GM12875 (cell line): ENCODE measurements around the gene CABLES2.

ENCODE experiments used
- H3K4me3 ChIP-seq: one replicate; pipeline ENCODE4 v1.5.1; 2011; ENCODE audit warnings: low read depth, low read length, control low read depth
- TF ChIP-seq, protein P1 (sequence below): IDR thresholded peaks from 2 replicates; pipeline ENCODE4 v1.5.1; 2011; ENCODE audit warnings: low read depth, mild to moderate bottlenecking, control low read depth, inconsistent platforms, low read length, moderate library complexity, borderline replicate concordance; ENCODE audit not compliant: insufficient read depth

The CABLES2 gene

DNA sequence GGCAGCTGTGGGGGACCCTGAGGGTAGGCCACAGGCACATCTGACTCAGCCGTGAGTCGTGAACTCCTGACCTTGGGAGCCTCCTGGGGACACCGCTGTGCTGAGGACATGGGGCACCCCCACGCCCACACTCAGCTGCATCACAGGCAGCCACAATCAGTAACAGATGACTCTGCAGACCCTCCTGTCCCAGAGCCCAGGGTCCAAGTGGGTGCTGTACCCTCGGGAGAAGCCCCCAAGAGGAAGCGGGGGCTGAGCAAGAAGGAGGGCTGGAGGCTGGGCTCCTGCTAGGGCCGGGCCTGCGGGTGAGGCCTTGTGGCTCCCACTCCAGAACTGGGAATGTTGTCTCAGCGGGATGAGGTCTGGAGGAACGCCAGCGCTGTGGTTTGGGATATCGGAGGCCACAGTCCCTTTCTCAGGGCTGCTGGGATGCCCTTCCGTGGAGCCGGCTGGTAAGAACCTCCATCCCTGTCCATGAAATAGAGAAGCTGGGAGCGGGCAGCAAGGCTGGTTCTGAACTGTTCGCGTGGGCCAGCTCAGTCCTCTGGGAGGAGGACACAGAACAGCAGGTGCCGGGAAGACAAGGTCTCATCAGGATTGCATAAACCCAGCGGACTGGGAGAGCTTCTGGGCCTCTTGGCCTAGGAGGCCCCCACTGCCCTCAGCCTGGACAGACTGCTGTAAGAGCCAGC is 36.8 kb downstream of the CABLES2 start:
- TF ChIP-seq, protein P1, sequence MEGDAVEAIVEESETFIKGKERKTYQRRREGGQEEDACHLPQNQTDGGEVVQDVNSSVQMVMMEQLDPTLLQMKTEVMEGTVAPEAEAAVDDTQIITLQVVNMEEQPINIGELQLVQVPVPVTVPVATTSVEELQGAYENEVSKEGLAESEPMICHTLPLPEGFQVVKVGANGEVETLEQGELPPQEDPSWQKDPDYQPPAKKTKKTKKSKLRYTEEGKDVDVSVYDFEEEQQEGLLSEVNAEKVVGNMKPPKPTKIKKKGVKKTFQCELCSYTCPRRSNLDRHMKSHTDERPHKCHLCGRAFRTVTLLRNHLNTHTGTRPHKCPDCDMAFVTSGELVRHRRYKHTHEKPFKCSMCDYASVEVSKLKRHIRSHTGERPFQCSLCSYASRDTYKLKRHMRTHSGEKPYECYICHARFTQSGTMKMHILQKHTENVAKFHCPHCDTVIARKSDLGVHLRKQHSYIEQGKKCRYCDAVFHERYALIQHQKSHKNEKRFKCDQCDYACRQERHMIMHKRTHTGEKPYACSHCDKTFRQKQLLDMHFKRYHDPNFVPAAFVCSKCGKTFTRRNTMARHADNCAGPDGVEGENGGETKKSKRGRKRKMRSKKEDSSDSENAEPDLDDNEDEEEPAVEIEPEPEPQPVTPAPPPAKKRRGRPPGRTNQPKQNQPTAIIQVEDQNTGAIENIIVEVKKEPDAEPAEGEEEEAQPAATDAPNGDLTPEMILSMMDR: no peak
- no peak overlapping the region for H3K4me3 ChIP-seq

DNA sequence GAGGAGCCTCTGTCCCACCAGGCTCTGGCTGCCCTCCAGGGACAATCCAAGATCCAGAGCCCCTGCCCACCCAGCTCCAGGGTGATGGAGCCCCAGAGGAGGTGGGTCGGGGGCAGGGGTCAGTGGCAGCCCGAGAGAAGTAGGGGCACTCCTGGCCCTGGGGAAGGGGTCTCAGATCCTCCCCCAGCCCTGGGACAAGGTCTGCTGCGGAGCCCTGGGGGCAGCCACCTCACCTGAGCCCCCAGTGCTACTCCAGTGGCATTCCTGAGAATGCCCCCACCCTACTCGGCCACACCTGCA is 37.3 kb downstream of the CABLES2 start:
- no peak overlapping the region for H3K4me3 ChIP-seq

DNA sequence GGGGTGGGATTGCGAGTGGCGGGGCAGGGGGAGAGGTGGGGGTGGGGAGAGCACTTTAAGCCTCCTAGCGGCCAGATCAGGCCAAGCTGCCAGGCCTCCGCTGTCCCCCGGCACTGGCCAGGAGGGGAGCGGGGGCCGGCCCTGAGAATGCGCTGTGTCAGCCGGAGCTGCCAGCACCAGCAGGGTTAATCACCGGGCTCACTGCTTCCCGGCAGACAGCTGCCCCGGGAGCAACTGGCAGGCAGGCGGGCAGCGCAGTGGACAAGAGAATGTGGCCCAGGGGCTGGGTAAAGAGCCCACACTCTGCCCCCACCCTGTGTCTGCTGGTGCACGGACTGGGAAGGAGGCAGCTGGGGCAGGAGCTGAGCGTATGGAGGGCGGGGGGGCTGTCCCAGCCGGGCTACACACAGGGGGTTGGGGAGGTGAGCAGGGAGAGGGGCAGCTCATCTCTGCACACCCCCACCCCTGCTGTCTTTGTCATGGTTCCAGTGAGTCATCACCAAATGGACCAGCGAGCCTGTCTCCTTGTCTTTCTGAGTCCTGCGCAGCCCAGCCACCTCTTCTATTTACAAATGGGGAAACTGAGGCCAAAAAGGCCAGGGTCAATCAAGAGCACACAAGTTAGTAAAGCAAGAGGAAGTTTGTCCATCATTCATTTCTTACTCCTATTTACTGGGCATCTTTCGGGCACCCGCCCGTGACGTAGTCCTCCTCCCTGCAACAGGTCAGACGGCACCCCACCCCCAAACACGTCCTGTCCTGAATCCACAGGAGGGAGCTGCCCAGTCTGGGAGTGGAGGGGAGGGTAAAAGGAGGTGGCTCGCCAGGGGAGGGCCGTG is 37.9 kb downstream of the CABLES2 start:
- H3K4me3 ChIP-seq: no peak overlapping the region
- TF ChIP-seq, protein P1: peak; percentile 42; the same call in 1 of the 2 replicates

More for the DNA sequence above, 37.3 kb downstream of the CABLES2 start:
- TF ChIP-seq, protein P1: no peak

DNA sequence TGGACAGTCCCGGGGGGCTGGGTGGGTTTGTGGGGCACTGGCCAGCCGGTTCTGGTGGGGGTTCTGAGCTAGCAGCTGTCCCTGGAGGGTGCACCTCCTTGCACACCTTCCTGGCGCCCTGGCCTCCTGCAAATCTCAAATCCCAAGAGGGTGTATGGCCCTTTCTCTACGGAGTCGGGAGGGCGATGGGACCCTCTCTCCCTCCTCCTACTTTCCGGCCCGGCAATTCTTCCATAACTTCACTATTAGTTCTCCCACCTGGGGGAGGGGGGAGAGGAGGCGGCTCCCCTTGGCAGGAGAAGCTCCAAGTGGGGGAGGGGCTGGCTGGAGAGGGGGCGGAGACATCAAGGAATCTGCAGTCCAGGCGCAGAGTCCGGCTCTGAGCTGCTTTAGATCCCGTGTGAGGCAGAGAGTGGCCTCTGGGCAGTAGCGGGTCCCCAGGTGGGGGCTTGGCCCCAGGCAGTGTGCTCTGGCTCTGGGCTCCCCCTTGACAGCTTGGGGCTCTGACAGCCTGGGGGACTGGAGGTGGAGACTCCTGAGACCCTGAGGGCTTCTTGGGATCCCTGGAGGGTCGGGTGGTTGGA is 38.6 kb downstream of the CABLES2 start:
- H3K4me3 ChIP-seq: no peak overlapping the region
- TF ChIP-seq, protein P1: no peak

DNA sequence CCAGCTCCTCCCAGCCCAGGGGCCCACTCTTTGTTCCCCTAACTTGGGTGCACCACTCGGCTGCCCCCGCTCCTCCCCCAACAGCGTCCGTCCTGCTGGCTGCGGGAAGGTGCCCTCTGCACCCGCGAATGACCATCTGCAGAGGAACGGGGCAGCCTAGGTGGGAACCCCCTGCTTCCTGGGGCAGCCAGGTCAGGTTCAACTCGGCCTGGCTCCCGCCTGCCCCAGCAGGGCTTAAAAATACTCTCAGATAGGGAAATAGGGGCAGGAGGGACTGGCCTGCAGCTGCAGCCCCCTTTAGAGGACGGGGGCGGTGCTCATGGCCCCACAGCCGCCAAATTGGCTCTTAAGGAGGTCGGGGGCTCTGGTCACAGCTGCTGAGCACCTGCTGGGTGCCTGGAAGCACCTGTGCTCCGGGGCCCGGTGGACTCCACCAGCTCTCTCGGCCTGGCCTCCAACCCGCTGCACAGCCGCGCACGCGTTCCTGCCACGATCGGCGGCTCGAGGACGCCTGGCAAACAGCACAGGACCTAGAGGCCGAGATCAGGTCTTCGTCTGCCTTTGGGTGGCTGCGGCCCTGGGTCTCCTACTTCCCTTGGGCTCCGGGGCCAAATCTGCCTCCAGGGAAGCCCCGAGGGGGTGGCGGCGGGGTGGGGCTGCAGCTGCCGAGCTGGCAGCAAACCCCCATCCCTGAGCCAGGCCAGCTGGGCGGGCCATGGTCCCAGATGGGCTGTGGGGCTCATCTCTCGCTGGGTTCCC is 39.3 kb downstream of the CABLES2 start:
- H3K4me3 ChIP-seq: no peak overlapping the region

DNA sequence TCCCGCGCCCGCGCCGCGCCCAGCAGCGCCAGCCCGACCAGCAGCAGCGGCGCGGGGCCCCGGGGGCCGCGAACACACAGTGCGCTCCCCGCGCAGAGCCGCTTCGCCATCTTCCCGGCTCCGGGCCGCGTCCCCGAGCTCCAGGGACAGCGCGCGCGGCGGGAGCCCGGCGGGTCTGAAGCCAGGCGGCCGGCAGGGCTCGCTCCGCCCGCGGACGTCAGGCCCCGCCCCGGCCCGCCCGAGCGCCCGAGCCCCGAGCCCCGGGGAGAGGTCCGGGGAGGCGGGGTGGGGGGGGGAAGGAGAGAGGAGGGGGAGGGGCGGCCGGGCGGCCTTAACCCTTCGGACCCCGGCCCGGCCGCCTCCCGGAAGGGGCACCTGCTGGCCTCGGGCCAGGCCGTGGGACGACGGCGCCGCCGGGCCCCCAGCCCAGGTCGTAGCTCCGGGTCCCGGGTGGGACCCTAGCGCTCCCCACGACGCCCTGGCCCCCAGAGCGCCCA is 39.9 kb downstream of the CABLES2 start, which contains the start of gene LAMA5:
TSS of gene LAMA5 (minus strand) at position 177 of the 497 bp plus-strand sequence. CDS start at position 110, 67 bp downstream.
- H3K4me3 ChIP-seq: peak within 1 kb of the TSS; percentile 26
- TF ChIP-seq, protein P1: no peak

More for the DNA sequence above, 39.3 kb downstream of the CABLES2 start:
- TF ChIP-seq, protein P1: no peak
